Prostate gland (tissue), 2 donors: Measurements from ENCODE around the gene TRIP11.

Source experiments
- POLR2A ChIP-seq: fragments of 450-650 bp; IDR thresholded peaks from one replicate; pipeline ENCODE4 v1.6.1; 2016; ENCODE audit warnings: antibody characterized with exemption, mild to moderate bottlenecking
- TF ChIP-seq, protein P1 (sequence below), 4 experiments: fragments of 200-600 bp in 2 of 4; fragments of 450-650 bp in 2 of 4; sonication (generic) in 2 of 4; IDR thresholded peaks; 1 replicate in 3 of 4; 2 replicates in 1 of 4; pipeline ENCODE4 v1.5.1; 2016 to 2019; ENCODE audit warnings: antibody characterized with exemption in 4 of 4, mild to moderate bottlenecking in 2 of 4, moderate library complexity in 2 of 4

DNA sequence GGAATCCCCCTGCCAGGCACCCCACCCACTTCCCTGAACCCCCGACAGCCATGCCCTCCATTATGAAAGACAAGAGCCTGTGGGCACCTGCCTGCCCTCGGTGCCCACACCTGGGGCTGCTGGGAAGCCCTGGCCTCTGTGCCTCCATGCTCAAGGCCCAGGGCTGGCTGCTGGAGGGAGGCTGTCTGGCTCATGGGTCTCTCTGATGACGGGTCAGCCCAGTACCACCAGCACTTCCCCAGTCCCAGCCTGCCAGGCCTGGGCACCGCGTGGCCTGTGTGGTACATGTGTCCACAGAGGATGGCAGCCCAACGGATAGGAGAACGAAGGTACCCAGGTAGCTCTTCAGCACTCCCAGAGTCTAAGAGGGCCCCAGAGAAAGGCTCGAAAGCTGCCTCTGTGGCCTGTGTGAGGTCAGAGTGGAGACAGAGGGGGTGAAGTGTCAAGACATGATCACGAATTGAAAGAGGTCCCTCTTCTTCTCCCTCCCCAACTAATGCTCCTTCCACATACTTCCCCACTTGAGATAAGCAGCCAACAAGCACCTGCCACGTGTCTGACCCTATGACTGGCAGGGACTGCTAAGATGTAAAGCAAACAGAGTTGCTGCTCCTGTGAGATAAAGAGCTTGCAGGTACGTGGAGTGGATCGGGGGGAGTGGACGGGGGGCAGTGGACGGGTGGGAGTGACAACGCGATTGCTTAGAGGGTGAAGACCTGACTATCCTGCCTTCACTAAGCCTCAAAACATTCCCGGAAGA is 113.5 kb downstream of the TRIP11 start:
- TF ChIP-seq POLR2A: no peak
- TF ChIP-seq, protein P1, sequence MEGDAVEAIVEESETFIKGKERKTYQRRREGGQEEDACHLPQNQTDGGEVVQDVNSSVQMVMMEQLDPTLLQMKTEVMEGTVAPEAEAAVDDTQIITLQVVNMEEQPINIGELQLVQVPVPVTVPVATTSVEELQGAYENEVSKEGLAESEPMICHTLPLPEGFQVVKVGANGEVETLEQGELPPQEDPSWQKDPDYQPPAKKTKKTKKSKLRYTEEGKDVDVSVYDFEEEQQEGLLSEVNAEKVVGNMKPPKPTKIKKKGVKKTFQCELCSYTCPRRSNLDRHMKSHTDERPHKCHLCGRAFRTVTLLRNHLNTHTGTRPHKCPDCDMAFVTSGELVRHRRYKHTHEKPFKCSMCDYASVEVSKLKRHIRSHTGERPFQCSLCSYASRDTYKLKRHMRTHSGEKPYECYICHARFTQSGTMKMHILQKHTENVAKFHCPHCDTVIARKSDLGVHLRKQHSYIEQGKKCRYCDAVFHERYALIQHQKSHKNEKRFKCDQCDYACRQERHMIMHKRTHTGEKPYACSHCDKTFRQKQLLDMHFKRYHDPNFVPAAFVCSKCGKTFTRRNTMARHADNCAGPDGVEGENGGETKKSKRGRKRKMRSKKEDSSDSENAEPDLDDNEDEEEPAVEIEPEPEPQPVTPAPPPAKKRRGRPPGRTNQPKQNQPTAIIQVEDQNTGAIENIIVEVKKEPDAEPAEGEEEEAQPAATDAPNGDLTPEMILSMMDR (IDR thresholded peaks at IDR 0.05): no peak
